Measurements from ENCODE around the gene SFR1.
A peak's percentile ranks its signal among the peaks of the same experiment; 100 is the strongest.
"Not testable (repeated sequence)": the region's sequence is repeated elsewhere in the genome, so short reads cannot be mapped to it uniquely, and the experiment has no call there.

SFR1 gene

DNA sequence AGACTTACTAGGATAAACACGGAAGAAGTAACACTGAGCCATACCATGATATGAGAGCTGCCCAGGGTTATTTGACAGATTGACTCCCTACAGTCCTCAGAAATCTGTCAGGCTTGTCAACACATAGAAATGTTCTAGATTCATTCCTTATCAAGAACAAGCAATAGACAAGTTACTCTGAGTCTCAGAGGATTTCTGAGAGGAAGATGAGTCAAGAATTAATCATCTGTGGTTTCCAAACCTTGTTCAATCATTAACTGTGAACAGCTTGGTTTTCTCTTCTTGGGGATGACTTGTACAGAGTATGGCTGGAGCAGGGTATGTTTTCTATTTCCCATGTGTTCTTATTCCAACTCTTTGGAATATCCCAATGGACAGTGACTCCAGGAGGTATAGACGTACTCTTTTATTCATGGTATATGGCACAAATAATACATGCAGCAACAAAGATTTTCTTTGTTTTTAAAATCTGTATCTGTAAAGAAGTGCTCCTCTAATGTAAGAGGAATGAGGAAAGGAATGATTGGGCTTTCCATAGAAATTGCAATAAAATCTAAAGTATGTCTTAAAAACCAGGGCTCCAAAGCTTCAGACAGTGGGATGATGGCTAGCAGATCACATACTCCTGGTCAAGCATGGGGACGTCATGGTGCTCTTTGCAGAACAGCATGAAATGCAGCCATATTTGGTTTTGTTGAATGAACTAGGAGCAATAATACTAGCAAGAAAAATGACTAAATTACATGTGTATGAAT lies 11.9 kb upstream of the SFR1 start:
- DNase-seq: no peak

DNA sequence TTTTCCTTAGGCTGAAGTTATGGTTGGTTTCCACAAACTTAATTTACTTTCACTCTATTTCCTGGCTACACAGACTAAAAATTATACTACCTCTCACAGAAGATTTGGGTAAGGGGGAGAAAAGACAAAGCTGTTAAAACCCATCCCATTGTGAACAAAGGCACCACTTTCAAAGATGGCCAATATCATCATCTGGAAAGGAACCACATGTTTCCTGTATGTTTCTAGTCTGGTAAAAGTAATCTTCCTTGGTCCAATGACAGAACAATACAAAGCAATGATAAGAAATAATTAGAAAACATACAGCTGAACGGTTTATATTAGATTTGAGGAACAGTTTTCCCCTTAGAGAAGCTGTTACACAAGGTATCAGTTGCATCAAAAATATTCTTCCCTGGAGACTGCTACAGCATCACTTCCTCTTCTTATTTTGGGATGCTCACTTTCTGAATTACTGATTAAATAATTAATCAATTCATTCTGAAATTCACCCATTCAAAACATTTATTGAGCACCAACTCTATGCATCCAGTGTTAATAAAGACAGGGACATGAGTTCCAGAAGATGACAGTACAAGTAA lies 8.5 kb upstream of the SFR1 start:
- DNase-seq: no peak

DNA sequence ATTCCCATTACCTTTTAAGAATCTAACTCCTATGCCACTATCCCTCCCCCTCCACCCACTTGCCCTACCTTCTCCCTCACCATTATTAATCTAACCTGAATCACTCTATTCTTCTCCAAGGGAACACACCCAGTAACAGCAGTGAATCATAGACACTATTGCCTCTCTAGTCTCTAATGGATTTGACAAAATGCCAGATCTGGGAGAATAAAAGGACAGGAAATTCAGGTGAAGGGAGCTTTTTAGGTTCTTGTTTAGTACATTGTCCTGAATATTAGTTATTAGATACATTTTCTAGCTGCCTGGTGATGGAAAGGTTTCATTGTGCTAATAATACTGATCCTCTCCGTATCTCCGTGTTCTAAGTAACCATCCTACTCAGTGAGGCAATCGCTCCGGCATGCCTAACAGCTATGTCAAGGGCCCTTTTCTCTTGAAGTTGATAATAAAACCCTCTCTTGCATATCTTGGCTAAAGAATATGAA lies 4.1 kb upstream of the SFR1 start:
- no peak for DNase-seq

DNA sequence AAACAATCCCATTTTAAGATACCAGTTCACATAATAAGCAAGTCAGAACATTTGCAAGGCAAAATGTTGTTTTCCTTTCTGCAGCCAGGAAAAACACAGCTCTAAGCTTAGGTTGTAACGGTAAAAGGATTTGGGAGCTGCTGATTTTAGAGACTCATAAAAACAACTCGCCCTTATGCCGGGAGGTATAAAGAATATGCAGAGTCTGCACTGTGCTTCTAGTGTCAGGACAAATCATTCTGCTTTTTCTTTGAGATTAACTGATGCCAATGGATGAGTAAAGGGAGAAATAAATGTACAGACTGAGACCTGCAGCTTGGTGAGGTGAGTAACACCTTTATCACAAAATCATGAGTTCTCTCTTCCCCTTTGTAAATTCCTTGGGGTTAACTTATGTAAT lies 2.0 kb upstream of the SFR1 start:
- DNase-seq: no peak

DNA sequence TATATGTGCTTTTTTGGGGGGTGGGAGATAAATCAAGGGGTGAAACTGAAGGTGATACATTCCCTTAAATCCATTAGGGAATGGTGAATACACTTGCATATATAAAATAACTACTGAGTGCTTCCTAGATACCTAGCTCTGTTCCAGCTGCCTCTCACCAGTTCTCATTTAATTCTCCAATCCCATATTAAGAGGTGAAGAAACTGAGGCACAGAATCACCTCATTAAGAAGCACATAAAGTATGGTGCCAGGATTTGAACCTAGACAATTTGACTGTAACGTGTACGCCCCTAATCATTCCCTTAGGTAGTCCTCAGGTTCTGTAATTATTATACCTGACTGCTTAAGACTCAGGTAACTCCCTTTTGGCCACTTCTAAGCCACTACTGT lies 1.5 kb upstream of the SFR1 start:
- DNase-seq: no peak

DNA sequence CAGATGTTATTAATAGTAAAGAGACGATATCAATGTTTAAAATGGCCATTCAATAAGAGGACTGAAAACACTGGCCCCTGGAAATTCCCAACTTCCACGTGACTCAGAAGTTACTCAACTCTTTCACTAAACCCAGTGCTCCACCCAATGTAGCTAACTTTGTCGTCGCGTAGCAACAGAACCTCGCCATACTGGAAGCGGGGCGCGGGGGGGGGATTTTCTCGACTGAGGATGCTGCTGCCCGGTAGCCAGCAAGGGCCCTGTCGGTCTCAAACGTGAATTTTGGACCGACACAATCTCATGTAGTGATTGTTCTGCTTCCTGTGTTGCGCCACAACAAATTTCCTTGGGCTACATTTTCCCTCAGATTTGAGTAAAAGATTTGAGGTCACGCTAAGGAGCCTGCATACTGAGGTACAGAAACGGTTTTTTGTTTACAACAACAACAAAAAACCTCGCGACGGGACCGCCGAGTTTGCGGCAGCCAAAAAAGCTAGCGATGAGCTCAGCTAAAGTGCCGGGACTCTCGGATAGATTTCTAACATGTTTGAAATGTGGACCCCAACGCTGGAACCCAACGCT lies 977 bp upstream of the SFR1 start:
- DNase-seq: peak; percentile 77 to 87

DNA sequence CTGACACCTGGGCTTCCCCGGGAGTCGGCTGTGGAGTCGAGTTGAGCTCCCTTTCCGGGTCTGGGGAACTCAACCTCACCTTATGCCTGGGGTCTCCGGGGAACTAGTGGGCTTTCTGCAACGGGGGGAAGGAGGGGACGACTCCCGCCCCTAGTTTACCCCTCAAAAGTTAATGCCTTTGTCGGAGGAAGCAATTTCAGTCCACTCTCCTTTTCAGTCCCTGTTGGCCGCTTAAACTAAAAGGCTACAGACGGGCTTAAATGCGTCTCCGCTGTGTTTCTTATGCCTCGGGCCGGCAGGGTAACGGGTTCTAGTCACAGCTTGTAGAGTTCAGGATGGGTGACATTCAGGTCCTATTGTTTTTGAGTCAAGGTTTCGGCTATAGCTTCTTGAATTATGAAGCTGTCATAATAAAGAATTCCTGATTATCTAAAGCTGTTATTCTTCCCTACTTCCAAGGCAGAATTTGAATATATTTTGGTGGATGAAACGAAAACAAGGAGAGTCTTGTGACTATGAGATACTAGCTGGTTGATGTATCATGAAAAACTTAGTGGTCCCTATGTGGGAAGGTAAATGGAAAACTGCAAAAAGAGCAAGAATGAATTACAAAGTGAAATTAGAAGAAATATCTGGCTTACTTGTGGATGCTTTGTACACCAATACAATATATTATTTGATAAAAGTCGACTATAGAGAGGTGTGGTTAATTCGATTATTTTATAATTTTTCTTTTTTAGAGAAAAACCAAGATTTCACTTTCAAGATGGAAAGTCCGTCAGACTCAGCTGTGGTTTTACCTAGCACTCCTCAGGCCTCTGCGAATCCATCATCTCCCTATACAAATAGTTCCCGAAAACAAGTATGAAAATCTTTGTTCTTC lies 495 bp downstream of the SFR1 start:
- no peak for DNase-seq

DNA sequence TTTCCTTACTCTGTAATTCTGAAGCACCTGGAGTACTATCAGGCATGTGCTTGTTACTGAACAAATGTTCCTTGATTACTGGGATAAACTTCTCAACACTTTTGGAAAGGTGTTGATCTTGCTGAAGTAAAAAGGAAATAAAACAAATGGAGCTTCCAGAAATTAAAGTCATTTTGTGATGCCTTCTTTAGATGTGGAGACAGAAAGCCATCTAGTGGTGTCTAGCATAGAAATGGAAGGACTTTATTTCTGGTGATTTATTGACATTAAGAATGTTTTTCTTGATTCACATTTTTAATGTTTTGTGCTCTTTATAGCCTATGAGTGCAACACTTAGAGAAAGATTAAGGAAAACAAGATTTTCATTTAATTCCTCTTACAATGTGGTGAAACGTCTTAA lies 1.4 kb downstream of the SFR1 start:
- DNase-seq: no peak

DNA sequence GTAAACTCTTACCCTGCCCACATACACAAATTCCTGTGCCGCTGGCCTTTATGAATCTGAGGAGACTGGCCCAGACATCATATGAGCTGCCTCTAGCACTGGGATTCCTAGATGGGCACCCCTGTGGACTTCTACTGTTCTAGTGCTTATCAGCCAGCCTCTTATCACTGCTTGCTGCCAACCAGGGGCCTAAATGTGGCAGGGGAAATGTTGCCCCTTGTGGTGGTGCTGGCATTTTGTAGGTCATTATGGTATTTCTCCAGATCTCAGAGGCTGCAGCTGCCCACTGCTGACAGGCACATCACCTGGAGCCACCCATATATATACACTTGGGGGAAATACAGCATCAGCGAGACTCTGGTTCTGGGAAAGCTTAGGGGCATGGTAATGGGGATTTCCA lies 5.4 kb downstream of the SFR1 start:
- DNase-seq: no peak

DNA sequence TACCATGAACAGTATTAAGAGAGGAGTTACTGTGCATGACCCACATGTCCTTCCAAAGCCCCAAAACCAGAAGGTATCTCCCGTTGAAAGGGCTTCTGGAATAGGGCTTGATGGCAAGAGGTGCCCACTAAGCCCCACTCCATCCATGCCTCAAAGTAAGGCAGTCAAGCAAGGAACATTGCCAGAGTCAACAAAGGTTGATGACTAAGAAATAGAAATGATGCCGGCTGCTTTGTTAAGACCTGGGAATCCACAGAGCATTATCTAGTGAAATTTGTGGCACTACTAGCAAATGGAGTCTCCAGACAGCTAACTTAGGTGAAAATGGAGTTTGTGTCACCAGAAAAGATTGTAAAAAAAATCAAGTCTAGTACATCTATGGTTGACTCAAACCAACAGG lies 6.2 kb downstream of the SFR1 start:
- DNase-seq: no peak

DNA sequence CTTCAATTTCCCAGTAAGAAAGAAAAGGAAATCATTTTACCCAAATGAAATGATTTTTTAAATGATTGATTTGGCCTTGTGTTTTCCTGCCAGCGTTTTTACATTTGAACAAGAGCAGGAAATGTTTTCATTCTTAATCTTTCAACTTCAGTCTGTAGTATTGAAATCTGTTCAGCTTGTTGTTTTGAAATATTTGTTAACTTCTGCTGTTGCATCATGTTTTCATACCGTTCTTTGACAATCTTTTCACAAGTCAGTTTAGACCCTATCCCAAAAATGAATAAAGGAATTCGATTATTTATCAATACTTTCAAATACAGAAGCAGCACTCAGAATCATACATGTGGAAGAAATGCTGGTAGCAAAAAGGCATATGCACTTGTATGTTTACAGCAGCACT lies 8.1 kb downstream of the SFR1 start:
- DNase-seq: no peak

DNA sequence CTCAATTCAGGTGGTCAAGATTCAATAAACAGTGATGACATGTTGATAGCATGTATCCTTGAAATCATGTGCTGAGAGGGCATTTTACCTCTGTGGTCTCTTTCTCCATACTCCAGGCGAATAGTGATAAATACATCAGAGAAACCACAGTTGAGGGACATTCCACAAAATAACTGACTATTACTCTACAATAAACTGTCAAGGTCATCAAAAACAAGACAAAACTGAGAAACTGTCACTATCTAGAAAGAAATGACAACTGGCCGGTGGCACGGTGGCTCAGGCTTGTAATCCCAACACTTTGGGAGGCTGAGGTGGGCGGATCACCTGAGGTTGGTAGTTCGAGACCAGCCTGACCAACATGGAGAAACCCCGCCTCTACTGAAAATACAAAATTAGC lies 16.2 kb downstream of the SFR1 start:
- DNase-seq: no peak

DNA sequence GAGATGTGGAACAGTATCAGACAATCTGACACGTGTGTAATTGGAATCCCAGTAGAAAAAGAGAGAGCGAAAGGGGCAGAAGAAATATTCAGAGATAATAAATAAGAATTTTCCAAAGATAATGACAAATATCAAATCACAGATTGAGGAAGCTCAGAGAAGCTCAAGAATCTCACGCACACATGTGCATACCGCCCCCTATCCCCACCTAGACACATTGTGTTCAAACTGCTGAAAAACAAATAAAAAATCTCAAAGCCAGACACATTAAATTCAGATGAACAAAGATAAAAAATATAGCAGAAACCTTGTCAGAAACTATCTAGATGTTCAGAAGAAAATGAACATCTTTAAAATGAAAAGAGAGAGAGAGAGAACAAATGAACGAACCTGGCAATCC lies 17.2 kb downstream of the SFR1 start:
- no peak for DNase-seq

DNA sequence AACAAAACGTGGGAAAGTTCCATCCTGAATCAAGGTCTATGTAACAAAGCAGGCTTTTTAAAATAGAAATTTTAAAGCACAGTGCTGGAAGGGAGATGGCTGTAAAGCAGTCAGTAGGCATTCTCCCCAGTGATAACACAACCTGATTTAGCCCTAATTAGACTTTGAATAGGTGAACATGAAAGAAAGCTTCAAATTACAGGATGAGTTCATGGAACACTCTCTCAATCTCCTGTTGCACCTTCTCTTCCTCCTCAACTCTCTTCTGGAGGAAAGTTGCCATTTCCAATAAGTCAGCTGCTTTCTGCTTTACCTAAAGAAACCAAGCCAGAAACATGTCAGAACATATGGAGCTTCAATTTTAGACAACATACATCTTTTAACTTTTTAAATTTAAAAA lies 20.1 kb downstream of the SFR1 start:
- no peak for DNase-seq

DNA sequence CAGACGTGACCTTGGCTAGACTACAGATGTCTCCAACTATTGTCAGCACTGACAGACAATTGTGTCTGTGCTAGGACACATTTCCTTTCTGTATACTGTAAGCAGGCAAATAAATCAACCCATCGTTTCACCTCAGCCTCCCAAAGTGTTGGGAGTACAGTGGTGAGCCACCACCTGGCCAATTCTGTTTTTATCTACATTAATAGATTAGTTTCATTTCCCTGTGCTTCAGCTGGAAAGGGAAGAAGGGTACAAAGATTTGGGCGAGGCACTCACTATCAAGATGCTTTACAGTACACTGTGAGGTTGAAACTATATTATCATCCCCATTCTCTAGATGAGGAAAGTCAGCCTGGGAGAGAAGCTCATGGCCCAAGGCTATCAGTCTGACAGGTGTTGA lies 21.9 kb downstream of the SFR1 start:
- DNase-seq: no peak

DNA sequence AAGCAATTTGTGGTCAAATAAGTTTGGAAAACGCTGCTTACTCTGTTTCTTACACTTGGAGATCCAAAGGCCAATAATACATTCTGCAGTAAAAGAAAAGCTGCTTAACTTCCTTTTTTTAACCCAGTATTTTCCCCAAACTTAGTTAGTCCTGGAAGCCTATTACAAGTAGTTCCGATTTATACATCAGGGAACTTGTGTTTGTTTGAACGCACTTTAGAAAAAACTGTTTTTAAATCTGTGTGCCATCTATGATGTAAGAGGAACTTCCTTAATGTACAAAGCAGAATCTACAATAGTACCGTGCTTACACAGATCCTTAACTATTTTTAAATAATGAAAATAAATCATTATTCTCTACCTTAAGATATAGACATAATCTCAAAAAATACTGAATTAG lies 23.0 kb downstream of the SFR1 start:
- no peak for DNase-seq

DNA sequence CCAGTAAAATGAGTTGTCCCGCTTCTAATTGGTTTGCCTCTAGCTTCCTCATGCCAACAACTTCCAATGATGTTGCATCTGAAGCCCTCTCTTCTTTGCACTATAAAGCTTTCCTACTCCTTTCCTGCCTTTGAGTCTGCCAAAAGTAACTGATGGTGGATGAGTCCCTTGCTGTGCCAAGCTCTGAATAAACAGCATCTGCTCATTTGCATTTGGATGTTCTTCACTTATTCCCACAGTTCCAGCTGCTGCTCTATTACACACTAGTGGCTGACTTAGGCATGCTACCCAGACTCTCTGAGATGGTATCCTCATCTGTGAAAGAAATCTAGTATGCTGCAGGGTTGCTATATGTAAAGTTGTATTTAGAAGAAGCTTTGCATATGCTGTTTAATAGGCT lies 24.9 kb downstream of the SFR1 start:
- DNase-seq: no peak

DNA sequence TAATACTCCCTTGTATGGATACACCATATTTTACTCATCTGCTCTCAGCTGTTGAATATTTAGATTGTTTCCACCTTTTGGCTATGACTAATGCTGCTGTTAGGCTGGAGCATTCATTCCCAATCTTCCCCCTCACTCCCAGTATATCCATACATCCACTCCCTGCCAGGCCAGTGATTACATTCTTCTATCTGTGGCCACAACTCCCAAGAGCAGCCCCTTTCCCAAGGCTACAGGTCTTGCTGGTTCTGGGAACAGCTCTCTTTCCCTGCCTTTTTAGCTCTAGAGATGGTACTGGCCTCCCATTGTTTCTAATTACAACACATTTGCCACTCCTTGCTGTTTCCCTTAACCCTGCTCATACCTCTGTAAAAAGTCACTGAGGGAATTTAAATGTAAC lies 28.2 kb downstream of the SFR1 start:
- no peak for DNase-seq

DNA sequence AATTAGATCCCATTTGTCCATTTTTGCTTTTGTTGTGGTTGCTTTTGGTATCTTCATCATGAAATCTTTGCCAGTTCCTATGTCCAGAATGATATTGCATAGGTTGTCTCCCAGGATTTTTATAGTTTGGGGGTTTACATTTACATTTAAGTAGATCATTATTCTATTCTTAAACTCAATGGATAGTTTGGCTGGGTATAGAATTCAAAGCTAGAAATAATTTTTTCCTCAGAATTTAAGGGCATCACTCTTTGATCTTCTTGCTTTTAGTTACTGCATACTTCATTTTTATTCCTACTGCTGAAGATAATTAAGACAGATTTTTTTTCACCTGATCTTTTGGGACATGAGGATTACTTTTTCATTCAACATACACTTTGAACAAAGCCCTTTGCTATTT lies 29.8 kb downstream of the SFR1 start:
- no peak for DNase-seq

DNA sequence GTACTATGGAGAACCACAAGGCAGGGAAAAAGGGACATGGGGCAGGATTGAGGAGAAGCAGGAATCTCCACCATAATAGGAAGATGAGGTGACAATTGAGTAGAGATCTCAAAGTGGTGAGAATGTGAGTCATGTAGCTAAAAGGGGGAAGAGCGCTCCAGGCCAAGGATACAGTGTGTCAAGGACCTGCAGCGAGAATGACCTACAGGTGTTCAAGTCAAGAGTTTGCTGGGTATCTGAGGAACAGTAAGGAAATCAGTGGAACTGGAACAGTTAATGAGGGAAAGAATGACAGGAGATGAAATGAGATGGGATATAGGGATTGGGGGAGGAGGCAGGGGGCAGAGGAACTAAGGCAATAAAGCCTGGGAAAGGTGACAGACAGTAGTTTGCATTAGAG lies 33.6 kb downstream of the SFR1 start:
- no peak for DNase-seq

DNA sequence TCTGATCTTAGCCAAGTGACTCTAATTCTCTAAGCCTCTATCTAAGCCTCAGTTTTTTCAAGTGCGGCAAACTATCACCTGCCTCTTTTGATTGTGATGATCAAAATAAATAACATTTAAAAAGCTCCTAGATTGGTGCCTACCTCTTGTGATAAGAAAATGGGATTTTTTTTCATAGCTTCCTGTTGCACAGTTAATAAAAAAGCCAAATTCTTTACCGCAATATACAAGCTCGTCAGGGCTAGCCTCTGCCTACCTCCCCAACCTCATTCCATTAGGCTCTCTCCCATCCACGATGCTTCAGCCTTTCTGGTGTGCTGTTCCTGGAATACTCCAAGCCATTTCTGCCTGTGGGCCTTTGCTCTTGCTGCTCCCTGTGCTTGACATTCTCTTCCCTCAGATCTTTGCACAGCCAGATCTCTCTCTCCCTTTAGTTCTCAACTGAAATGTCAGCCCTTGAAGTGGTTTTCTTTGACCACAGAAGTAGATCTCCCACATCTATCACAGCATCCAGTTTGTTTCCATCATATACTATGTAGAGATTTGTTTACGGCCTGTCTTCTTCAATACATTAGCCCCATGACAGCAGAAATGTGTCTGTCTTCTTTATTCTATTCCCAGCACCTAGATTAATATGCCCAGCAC lies 48.8 kb downstream of the SFR1 start:
- peak; percentile 2 to 24 for DNase-seq

DNA sequence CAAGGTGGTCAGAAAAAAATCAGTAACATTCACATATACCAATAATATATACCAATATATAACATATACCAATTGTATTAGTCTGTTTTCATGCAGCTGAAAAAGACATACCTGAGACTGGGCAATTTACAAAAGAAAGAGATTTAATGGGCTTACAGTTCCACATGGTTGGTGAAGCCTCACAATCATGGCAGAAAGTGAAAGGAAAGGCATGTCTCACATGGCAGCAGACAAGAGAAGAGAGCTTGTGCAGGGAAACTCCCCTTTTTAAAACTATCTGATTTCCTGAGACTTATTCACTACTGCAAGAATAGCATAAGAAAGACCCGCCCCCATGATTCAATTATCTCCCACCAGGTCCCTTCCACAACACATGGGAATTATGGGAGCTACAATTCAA lies 52.2 kb downstream of the SFR1 start:
- DNase-seq: not testable (repeated sequence)

Measured in activated CD4-positive, alpha-beta T cell treated with anti-CD3 and anti-CD28 coated beads for 4 hours (primary cell).